ENCODE measurements around the gene SLC17A9.
A peak's percentile ranks its signal among the peaks of the same experiment; 100 is the strongest.

- TF ChIP-seq NANOG (IDR thresholded peaks at IDR 0.05; ENCODE audit: borderline replicate concordance) = no peak
- peak; percentile 80 to 94 for TF ChIP-seq CTCF (conservative IDR thresholded peaks at IDR 0.05; ENCODE audit: low read depth in 2 of 2)
- TF ChIP-seq POLR2AphosphoS5 (IDR thresholded peaks at IDR 0.05; ENCODE audit: low read depth) = no peak
These were observed 56.8 kb downstream of the SLC17A9 start for GRCh38 chr20:63009045-63009961.
